NCI-H1092 (cell line): ENCODE data around the gene CHM.
"Not testable (repeated sequence)": the region's sequence is repeated elsewhere in the genome, so short reads cannot be mapped to it uniquely, and the experiment has no call there.

Experiments used
- DNase-seq: peaks from one replicate; lab custom pipeline; 2025; lab: John Stamatoyannopoulos, UW

CHM gene

DNA sequence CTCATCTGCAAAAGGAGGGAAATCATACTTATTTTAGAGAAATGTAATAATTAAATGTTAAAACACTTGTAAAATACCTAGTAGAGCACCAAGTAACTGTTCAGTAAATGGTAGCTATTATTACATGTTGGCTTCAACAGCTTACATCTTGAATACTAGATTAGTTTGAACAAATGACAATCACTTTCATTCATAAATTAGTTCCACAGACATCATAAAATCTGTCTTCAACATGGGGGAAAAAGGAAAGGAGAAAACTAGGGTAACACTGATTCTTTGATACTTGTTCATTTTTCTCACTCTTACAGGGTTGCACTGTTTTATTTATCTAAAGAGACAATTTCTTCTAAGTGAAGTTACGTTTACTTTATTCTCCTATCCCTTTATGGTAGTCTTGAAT, 51.7 kb downstream of the CHM start:
- DNase-seq: no peak

DNA sequence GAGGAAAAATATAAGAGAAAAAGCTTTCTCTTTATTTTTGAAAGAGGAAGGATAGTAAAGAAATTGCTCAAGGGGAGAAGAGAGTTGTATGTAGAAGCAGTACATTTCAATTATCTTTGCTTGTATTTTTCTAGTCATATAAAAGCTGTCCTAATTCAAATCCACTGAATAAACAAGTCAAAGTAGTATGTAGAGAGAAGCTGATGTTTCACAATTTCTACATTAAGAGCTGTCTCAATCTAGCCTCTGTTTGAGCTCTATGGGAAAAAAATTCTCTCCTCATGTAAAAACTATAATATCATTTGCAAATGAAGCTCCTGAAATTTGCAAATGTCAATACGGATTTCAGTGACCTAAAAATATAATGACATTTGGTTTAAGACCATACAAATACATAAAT, 52.6 kb downstream of the CHM start:
- DNase-seq: no peak

- no peak for DNase-seq
Measured at GRCh38 chrX:85994228-85994627, 53.1 kb downstream of the CHM start.

- no peak for DNase-seq
Measured at GRCh38 chrX:85993539-85994197, 53.7 kb downstream of the CHM start.

GRCh38 chrX:85992811-85993229, 54.5 kb downstream of the CHM start:
- no peak for DNase-seq

GRCh38 chrX:85988353-85988752, 59.0 kb downstream of the CHM start:
- DNase-seq: no peak

- DNase-seq: no peak
Measured at GRCh38 chrX:85980286-85980685, 67.1 kb downstream of the CHM start.

DNA sequence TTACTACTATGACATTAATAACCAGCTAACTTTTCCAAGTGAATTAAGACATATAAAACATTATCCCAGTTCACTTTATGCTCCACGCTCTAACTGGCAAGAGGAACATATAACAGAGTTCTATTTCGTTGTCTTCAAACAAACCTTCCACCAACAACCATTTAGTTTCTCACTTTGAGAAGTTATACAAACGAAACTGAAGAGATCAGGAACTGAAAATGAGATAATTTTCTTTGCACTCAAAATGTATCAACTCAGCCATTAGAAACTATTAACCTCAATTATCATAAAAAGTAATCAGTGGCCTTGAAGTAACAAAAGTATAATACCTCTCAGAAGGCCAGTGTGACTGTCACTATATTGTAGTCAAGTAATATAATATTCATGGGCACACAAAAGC, 70.1 kb downstream of the CHM start:
- DNase-seq: no peak

DNA sequence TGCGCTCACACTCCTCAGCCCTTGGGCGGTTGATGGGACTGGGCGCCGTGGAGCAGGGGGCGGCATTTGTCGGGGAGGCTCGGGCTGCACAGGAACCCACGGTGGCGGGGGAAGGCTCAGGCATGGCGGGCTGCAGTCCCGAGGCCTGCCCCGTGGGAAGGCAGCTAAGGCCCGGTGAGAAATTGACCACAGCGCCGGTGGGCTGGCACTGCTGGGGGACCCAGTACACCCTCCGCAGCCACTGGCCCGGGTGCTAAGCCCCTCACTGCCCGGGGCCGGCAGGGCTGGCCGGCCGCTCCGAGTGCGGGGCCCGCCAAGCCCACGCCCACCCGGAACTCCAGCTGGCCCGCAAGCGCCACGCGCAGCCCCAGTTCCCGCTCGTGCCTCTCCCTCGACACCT, 75.0 kb downstream of the CHM start:
- DNase-seq: not testable (repeated sequence)

DNA sequence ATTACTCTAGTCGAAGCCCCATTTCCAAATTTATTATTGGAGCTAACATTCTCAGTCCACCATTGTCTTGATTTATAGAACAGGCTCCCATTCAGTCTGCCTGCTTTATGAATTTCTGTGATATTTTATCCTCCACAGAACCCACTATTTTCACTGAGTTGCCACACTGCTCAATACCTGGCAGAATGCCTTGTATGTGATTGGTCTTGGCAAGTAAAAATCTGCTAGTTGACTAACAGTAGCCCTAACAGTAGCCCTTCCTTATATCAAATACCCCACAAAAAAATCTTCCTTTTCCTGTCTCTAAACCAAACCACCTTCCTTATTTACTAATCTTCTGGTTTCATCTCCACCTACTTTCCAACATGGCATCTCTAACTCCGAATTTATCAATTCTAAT, 82.6 kb downstream of the CHM start:
- DNase-seq: no peak

GRCh38 chrX:85963736-85964135, 83.6 kb downstream of the CHM start:
- DNase-seq: no peak

DNA sequence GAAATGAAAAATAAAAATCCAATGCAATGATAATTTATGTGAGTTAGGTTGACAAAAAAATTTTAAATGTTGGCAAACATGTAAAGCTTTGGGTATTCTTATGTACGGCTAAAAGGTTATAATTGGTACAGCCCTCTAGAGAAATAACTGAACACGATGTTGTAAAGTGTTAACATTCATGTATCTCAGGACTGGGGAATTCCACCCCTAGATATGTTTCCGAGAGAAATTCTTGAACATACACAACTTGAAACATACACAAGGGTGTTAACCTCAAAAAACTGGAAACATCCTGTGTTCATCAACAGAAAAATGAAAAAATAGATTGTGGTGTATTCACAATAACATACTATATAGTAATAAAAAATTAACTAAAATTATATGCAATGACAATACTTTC, 91.8 kb downstream of the CHM start:
- DNase-seq: no peak

GRCh38 chrX:85944751-85945150, 102.6 kb downstream of the CHM start:
- DNase-seq: not testable (repeated sequence)

GRCh38 chrX:85941275-85941674, 106.1 kb downstream of the CHM start:
- DNase-seq: no peak

DNA sequence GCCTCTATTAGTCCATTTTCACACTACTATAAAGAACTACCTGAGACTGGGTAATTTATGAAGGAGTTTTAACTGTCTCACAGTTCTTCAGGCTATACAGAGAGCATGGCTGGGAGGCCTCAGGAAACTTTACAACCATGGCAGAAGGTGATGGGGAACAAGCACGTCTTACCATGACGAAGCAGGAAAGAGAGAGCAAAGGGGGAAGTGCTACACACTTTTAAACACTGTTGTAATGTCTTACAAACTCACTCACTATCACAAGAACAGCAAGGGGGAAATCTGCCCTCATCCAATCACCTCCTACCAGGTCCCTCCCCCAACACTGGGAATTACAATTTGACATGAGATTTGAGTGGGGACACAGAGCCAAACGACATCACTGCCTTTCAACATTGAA, 107.4 kb downstream of the CHM start:
- not testable (repeated sequence) for DNase-seq

GRCh38 chrX:85934399-85934798, 113.0 kb downstream of the CHM start:
- not testable (repeated sequence) for DNase-seq

DNA sequence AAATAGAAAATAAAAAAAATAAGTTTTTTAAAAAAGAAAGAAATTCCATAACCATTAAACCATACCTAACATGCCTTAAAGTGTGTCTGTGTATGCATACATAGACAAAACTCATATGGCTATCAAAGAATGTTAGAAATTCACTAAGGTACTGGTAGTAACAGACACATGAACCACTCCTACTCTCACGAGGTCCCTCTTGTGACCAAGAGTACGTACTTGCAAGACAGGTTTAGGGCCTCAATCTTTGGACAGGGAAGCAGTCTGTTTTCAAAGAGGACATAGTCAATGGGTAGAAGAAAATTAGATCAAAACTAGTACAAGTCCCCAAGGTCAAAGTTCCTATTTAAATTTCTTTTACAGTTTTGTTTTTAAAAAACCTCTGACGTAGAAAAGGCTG, 117.3 kb downstream of the CHM start:
- no peak for DNase-seq

GRCh38 chrX:85928606-85929005, 118.8 kb downstream of the CHM start:
- no peak for DNase-seq

- DNase-seq: no peak
Measured at GRCh38 chrX:85927740-85928139, 119.6 kb downstream of the CHM start.

- no peak for DNase-seq
Measured at GRCh38 chrX:85922821-85923220, 124.5 kb downstream of the CHM start.

DNA sequence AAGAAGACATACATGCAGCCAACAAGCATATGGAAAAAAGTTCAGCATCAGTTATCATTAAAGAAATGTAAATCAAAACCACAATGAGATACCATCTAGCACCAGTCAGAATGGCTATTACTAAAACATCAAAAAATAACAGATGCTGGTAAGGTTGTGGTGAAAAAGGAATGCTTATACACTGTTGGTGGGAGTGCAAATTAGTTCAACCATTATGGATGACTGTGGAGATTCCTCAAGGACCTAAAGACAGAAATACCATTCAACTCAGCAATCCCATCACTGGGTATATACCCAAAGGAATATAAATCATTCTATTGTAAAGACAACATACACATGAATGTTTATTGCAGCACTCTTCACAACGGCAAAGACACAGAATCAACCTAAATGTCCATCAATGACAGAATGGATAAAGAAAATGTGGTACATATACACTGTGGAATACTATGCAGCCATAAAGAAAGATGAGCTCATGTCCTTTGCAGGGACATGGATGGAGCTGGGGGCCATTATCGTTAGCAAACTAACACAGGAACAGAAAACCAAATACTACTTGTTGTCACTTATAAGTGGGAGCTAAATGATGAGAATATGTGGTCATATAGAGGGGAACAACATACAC, 130.6 kb downstream of the CHM start:
- not testable (repeated sequence) for DNase-seq

GRCh38 chrX:85914431-85914830, 132.9 kb downstream of the CHM start:
- DNase-seq: no peak

DNA sequence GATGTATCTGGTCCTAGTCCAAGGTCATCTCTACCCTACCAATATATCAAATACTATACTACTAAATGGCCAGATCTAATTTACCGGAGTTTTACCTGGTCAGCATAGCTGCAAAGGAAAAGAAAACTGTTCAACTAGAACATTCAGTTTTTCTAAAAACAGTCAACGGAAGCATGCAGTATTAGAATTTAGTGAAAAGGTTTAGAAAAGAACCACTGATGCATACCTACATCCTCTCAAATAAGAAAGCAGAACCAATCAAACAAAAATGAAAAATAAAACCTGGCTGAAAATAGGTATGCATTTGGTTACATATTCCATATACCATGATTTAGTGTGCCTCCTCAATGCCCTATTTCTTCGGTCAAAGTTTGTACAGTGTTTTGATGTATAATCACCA, 140.0 kb downstream of the CHM start:
- no peak for DNase-seq

- DNase-seq: no peak
Measured at GRCh38 chrX:85906399-85906798, 141.0 kb downstream of the CHM start.
